HG03108 (cell line): Measurements from ENCODE around the gene PRR5L.
A peak's percentile ranks its signal among the peaks of the same experiment; 100 is the strongest.

Experiments
- ATAC-seq: cut with Tn5 transposase; IDR thresholded peaks from one replicate; pipeline ENCODE4 v1.9.1; 2021; ENCODE audit warnings: moderate library complexity; ENCODE audit not compliant: unreplicated experiment

The PRR5L gene

DNA sequence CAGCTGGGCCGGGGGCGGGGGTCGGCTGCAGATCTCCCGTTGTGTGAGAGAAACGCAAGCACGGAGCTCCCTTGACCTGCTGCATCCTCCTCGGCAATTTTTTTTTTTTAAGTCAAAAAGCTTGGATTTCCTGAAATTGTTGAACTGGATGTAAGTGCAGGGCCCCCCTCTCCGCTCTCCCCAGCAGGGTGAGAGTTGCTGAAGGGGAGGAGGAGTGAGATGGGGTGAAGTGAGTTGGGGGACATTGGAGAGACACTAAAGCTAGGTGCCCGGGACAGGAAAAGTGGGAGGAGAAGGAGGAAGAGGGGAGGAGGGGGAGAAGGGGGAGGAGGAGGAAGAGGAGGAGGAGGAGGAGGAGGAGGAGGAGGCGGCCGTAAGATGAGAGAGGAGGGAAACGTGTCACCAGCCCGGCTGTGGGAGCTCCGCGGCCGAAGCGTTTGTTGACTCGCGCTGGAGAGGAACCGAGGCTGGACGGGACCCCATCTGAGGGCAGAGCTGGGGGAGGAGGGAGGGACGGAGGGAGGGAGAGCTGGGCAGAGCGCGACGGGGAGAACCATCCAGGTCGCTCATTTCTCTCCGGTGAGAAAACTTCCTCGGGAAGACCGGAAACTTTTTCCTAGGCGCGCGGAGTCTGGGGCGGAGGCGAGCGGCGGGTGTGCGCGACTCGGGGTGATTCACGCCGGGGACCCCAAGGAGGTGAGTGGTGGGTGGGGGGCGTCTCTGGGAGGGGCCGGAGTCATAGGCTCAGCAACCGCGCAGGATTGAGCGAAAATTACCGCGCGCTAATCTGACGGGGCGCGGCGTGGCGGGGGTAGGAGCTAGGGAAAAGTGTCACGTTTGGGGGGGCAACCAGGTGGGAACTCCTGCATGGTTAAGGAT, 80.2 kb downstream of the PRR5L start:
- no peak for ATAC-seq

DNA sequence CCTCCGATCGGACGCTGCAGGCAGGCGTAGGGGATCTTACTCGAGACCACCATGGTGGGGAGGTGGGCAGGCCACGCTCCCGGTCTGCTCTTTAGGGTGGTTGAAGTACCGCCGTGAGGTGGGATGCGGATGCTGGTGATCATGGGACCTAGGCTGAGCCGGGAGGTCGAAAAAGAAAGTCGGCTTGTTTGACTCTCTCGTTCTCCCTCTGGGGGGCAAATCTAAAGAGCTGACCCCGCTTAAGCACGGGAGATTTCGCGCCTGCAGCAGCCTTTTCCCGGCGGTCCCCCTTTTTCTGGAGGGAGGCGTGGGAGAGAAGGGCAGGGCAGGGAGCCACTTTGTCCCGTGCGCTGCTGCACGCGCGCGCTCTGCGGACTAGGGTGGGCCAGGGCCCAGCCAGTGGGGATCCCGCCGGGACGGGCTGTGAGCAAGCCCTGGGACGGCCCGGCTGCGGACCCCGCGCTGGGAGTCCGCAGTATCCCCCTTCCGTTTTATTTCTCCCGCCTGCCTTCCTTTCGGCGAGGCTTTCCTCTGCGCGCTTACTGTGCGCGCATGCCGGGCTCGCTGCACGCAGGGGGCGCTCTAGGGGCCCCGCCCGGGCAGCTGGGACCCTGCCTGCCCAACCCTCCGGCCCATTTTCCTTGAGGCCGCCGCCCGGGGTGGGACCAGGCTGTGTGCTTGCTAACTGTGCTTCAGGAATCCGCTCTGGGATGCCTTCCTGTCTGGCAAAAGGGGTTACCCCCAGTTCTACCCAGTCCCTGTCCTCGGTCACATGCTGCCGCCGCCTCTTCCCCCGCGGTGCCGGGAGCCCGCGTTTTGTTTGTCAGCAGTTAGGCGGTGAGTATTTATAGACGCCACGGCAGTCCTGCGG, 81.0 kb downstream of the PRR5L start:
- peak; percentile 48 for ATAC-seq

DNA sequence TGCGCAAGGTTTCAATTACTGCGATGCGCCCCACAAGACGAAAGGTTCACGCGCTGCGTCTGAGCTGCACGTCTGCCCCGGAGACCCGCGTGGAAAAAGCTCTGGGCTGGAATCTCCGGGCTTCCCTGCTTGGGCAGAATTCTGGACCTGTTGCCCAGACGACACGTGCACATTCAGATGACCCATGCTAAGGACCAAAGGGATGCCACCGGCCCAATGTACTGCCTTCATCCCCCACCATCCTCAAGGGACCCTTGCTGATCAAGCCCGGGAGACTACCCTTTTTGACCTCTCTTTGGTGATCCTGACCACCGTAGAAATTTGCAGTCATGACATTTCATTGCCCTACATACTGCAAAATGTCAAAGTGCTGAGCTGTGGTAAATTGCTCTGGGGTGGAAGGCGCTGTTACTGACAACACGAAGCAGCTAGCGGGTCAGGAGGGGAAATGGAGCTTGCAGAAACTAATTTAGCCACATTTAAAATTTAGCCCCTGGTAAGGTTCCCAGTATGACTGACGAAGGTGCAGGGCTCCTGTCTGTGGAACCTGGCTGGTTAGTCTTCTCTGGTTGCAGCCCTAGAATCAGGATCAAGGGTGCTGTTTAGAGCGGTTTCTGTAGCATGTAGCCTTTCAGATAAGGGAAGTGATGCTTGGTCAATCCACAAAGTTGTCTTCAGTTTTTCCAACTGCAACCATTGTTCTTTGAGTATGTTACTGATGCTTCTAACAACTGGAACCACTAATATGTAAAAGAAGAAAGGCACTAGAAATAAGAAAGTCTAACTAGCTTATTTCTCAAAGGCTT, 81.9 kb downstream of the PRR5L start:
- ATAC-seq = no peak

DNA sequence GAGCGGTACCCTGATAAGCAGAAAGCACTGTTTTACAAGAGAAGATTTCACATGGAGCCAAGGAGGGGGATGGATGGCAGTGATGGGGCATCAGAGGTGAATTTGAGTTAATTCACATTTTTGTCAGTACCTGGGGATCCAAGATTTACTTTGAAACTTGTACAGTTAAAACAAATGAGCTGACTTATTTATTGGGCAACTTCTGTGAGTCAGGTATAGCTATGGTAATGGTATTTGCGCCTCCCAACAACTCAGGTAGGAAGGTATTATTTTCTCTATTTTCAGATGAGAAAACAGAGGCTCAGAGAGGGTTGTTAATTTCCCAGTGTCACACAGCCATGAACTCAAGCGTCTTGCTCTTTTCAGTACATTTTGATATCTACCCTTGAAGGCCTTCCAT, 83.6 kb downstream of the PRR5L start:
- ATAC-seq = no peak

DNA sequence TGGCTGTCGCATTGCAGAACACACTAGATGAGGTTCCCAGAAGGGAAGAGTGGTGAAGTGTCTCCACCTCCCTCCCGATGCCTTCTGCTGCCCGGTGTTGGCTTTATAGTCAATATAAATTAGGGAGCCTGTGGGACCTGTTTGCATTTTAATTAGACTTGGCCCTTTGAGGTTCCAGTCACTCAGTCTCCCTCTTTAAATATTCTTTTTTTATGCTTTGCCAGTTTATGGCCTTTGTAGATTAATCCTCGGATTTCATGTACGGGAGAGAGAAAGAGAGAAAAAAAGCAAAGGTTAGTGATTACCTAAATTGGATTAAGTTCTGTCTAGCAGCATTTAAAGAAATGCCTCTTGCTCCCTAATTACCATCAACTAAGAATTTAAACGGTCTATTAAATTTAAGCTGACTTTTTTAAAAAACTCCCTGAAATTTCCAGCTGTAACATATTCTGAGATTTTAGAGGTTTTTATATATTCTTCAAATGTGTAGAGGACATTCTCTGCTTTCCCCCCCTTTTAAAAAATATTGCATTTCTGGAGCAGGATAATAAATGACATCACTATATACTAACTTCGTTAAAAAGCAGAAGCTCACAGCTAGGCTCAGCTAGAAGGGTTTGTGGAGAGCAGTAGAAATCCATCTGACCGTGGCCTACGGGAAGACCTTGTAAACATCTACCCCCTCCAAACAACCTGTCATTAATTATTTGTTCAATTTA, 84.4 kb downstream of the PRR5L start:
- ATAC-seq = no peak

DNA sequence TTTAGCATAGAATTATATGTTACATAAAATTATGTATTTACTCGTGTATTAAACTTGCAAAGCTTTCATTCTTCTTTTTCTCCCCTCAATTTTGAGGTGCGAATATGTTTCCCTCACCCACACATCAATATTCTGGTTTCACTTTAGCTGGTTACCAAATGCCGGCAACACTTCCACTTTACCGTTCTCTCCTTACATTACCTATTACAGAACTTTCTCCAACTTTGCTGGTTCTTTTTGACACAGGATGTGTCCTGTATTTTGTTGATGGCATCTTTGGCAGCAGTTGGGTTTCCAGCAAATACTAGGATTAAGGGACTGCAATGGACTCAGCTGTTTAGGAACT, 84.9 kb downstream of the PRR5L start:
- ATAC-seq = no peak

DNA sequence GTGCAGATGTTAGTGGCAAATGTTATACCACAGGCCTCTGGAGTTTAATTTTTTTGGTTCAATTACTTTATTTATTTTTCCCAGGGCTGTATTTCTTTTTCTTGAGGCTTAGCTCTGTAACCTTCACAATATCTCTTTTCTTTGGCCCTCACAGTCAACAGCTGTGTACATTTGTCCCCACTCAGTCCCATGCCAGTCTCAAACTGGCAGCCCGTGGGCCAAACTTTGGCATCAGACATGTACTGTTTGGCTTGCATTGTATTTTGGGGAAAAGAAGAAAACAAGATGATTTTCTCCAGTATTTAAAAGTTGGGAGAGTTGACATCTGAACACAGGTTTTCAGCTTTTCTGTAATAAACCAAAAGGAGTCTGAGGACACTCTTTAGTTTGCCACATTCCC, 87.1 kb downstream of the PRR5L start:
- ATAC-seq = no peak

DNA sequence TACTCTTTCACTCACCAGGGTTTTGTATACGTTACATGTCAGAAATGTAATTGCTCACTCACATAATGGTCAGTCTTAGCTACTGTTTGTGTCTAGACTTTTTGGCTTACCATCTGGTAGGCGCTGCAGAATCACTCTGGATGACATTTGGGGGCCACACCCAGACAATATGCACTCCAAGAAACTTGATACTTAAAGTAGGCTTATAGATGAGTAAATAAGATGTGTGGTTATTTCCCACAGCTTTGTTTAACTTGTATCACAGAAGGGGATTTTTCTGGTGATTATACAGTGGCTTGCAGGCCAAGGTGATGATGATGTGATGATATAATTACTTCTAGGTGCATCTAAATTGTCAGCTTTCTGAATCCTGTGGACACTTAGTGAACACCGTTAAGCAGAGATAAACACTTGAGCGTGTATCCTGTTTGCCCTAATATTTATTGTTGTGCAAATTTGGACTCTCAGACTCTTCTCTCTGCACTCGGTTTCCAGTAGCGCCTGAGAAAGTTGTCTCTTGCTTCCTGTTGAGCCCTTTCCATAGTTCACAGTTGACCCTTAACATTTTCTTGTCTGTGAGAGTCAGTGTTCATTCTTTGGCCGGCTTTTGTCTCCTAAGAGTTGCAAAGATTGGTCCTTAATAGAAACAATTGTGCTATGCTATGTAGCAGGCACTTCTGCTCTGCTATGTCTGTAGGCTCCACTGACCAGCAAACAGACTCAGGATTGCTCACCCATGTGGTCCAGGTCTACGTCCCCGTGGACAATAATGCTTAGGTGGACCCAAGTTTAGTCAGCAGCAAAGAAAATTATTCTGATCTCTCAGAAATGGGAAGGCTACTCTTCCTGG, 89.3 kb downstream of the PRR5L start:
- ATAC-seq = no peak

DNA sequence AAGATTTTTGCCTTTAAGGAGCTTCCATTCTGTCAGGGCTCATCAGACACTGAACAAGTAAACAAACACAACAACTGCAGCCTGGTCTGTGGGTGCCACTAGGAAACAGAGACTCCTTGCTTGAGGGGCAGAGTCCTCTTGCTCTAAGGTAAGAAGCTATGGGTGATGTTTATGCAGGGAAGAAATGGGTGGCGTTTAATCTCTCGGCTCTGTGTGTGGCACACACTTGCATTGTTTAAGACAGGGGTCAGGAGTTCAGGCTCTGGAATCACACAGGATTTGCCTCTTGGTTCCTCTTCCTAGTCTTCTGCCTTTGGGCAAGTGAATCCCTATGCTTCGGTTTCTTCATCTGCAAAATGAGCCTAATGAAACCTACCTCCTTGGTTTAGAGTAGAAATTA, 90.3 kb downstream of the PRR5L start:
- no peak for ATAC-seq

DNA sequence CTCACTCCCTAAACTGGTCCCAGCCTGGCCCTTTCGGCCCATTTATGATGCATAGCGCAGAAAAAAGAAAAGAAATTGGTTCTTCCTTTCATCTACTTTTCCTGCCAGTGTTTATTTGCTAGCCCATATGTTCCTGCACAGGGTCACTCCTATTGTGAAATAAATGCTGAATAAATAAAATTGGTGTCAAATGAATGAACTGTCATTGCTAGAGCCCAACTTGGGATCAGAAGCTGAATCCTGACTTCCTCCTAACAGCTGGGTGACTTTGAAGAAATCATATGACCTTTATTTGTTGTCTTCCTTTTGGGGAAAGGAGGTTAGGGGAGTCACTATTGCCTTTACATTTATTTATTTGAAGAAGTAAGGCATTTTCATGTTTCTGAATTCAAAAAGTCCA, 92.0 kb downstream of the PRR5L start:
- ATAC-seq = no peak

DNA sequence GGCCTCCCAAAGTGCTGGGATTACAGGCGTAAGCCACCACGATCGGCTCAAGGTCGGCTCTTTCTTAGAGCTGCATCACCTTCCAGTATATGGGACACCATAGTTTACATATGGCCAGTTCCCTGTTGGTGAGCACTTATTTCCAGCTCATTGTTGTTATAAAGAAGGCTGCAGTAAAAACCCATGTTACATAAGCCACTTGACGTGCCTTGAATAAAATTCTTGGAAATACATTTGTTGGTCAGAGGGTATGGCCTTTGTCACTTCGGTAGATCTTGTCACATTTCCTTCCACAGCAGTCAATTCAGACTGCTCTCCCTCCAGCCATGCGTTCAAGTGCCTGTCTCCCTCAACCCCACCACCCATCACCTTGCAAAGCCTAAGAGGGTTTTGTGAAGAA, 92.9 kb downstream of the PRR5L start:
- no peak for ATAC-seq

DNA sequence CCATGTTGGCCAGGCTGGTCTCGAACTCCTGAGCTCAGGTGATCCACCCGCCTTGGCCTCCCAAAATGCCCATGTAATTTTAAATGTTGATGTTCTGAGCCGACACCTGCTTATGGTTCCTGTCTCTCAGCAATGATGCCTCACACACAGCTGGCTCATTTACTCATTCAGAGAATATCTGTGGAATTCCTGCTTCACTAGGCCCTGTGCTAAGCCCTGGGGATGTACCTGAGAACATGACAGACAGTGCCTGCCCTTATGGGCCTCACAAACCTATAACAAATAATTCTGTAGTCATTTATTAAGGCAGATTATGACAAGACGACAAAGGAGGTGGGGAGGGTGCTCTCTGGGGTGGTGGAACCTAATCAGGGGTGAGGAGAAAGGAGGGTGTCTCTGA, 93.7 kb downstream of the PRR5L start:
- ATAC-seq = no peak

DNA sequence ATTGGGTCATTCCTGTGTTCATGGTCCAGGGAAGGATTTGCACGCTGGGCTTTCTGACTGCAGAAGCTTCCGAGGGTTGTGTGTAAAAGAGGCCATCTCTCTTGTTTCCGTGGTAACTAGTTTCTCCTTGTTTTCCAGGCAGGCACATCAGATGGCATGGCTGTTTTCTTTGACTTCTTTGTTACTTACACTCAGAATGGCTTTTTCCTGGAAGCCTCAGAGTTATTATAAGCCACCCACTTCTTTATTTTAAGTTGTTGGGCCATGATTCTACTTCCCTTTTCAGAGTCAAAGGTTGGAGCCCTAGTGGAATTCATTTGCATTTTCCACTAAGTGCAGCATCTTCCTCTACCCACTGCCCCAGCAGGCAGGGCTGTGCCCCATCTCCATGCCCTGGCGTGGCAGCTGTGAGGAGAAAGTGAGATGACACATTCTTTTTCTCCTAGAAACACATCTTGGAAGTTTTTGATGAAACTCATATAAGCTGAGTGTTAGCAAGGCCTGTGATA, 94.9 kb downstream of the PRR5L start:
- no peak for ATAC-seq

DNA sequence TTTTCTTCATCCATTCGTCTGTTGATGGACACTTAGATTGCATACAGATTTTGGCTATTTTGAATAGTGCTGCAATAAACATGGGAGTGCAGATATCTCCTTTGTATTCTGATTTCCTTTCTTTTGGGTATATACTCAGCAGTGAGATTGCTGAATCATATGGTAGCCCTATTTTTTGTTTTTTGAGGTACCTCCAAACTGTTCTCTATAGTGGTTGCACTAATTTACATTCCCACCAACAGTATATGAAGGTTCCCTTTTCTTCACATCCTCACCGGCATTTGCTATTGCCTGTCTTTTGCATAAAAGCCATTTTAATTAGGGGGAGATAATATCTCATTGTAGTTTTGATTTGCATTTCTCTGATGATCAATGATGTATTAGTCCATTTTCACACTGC, 96.1 kb downstream of the PRR5L start:
- ATAC-seq = no peak

DNA sequence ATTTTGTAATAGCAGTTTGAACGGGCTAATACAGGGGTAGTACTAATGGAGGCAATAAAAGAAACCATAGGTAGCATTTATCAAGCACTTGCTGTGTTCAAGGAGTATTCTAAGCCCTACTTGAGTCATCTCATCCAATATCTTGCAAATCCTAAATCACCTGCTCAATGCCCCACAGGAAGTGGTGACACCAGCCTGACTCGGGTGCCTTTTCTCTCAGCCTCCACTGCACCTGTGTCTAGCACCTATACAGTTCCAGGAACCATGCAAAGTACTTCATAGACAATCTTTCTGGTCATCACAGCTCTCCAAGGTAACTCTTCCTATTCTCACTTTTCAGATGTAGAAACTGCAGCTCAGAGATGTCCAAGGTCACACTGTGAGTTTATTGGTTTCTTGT, 98.0 kb downstream of the PRR5L start:
- ATAC-seq = no peak

DNA sequence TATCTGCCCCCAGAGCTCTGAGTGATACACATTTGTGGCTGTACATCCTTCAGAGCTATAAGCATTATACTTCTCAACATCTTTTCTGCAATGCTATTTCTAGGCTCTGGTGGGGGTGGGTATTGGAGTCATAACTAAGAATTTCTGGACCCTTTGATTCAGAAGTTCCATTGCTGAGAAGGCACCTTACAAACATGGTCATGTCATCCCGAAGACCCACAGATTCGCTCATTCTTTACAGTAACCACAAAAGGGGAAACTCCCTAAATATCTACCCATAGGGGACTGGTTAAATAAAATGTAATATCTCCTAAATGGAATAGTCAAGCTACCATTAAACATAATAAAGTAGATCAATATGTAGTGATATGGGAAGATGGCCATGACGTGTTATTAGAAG, 98.8 kb downstream of the PRR5L start:
- ATAC-seq = no peak

DNA sequence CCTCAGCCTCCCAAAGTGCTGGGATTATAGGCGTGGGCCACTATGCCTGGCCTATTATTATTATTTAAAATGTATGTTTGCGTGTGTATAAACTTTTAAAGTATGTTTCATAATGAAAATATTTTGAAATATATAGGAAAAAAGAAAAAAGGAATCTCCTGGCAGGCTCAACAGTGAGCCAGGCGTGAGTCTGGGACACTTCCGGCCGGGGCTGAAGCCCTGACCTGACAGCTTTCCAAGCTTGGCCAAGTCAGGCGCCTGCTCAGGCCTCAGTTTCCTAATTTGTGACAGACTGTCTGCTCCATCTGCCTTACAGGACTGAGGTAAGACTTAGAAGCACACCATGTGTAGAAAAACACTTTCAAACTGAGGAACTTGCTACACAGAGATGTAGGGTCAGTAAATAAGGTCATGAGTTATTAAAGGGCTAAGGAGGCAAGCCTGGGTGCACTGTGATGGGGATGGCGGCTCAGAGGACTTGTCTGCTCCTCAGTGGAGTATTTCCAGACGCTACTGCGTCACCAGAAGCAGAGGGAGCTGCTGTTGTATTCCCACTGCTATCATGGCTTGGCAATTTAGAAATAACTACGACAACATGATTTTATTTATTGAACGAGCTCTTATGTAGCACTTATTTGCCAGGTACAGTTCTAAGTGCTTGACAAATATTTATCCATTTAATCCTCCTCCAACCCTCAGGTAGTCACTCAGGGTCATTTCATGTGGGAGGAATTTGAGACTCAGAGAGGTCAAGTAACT, 100.1 kb downstream of the PRR5L start:
- no peak for ATAC-seq

DNA sequence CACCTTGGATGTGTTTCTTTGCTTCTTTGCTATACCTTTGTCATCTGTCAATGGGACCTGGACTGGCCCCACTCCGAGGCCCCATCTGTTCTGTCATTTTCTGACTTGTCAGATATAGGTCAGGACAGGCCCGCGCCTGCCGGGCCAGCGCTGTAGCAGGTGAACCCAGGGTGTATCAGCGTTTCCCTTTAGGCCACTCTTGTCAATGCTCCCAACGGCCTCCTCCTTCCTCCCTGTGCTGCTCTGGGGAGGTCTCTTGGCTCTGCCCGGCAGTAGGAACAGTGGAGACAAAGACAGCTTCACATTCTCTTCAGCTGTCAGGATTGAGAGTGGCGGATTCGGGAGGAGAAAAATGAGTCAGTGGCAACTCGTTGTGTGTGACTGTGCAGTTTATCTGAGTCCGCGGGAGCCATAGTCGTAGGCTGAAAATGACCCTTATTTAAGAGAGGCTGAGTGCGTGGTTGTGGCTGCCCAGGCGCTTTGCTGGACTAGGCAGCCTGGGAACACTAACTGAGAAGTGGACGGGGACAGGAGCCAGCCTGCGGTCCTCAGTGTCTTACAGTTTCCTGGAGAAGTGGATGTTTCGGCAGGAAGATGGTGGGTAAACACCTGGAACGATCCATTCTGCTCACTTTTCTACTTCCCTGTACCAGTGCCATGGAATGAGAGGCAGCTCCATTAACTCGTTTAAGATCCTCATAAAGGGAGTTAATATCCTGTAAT, 102.3 kb downstream of the PRR5L start:
- no peak for ATAC-seq
